Thyroid gland (tissue), 4 donors: Measurements from ENCODE around the gene MRM2. TPM values are rescaled to one million over a fixed set of nuclear protein-coding genes. Genes with fewer than 3 reads are reported as not detected.

Experiments used
- DNase-seq, 2 donors: peaks; one replicate each; pipeline ENCODE4 v3.0.0-alpha.2; 2019
- H3K27ac ChIP-seq, 3 donors: fragments of 200-600 bp; sonication (generic); 1 replicate in 2 of 3; 2 replicates in 1 of 3; pipeline ENCODE4 v1.5.1; 2016 to 2019; ENCODE audit warnings: mild to moderate bottlenecking in 1 of 3, moderate library complexity in 1 of 3
- H3K27me3 ChIP-seq: fragments of 200-600 bp; sonication (generic); one replicate; pipeline ENCODE4 v1.5.1; 2019
- H3K36me3 ChIP-seq, 2 donors: fragments of 200-600 bp; sonication (generic); one replicate each; pipeline ENCODE4 v1.5.1; 2016 to 2019
- H3K4me1 ChIP-seq, 2 donors: fragments of 200-600 bp; sonication (generic); one replicate each; pipeline ENCODE4 v1.5.1; 2017 to 2019
- H3K4me3 ChIP-seq, 3 donors: fragments of 200-600 bp; sonication (generic); replicated peaks in 1 of 3; 1 replicate in 2 of 3; 2 replicates in 1 of 3; pipeline ENCODE4 v1.5.1; 2016; ENCODE audit warnings: mild to moderate bottlenecking in 1 of 3
- H3K9me3 ChIP-seq: fragments of 200-600 bp; sonication (generic); one replicate; pipeline ENCODE4 v1.5.1; 2017
- POLR2A ChIP-seq, 2 donors: fragments of 450-650 bp; IDR thresholded peaks; one replicate each; pipeline ENCODE4 v1.6.1; 2017; ENCODE audit warnings: antibody characterized with exemption in 2 of 2, mild to moderate bottlenecking in 2 of 2, moderate library complexity in 1 of 2
- WGBS, 2 donors: methylation state at CpG; one replicate each; pipeline ENCODE4 v1.1.5; 2017; 5-methylcytosine and 5-hydroxymethylcytosine counted together
- intact Hi-C: fragments of 100-400 bp; cut with DNase I; formaldehyde crosslinking; loops from one replicate; pipeline ENCODE4 v1.15.1; 2023
- total RNA-seq, 4 donors: library from RNA; depleted of rRNA; stranded (reverse); fragments of >200 nt; gene quantifications; one replicate each; pipeline ENCODE4 v1.2.3, GENCODE V29; 2016
- TF ChIP-seq, protein P1 (sequence below), 6 experiments: fragments of 200-600 bp in 3 of 6; fragments of 450-650 bp in 3 of 6; sonication (generic) in 3 of 6; IDR thresholded peaks; one replicate each; pipeline ENCODE4 v1.5.1; 2016 to 2019; ENCODE audit warnings: antibody characterized with exemption in 6 of 6, mild to moderate bottlenecking in 2 of 6, inconsistent platforms in 1 of 6, moderate library complexity in 1 of 6

MRM2 gene
- total RNA-seq, 4 donors from 2014 or later = 14.7 to 23.8 (median 18.2) TPM

DNA sequence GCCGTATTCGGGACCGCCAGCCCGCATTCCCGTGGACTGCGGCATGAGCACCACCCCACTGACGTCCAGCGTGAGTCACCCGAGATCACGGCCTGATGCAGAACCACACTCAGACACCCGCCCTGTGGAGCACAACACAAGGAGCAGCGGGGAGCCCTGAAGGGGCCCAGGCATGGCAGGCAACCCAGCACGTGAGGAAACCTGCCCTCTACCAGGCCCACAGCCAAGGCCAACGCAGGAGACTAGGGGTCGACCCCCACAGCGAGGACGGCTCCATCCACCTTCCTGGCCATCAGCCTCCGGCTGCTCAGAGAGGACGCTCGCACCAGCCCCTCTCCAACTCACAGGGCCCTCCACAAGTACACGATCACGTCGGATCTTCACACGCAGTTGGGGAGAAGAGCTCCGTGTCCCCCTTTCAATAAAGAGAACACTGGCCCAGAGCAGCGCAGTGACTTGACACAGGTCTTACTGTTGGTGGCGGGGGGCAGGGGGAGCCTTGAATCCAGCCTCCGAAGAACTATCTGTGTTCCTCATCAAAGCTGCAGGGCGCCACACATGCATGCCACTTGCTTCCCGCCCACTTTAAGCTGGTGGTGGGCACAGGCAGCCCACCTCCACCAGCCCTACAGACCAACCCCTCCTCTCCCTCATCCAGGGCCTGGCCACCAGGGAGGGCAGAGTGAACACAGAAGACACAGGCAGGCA, 31.3 kb downstream of the MRM2 start:
- DNase-seq = no peak
- H3K36me3 ChIP-seq = peaks cover 12 to 30% of the 10 kb centered on the region in 2 donors
- no peaks in the 10 kb centered on the region for H3K9me3 ChIP-seq
- no peaks in the 10 kb centered on the region for H3K27me3 ChIP-seq
- TF ChIP-seq POLR2A (IDR thresholded peaks at IDR 0.05) = no peak
- TF ChIP-seq, protein P1, sequence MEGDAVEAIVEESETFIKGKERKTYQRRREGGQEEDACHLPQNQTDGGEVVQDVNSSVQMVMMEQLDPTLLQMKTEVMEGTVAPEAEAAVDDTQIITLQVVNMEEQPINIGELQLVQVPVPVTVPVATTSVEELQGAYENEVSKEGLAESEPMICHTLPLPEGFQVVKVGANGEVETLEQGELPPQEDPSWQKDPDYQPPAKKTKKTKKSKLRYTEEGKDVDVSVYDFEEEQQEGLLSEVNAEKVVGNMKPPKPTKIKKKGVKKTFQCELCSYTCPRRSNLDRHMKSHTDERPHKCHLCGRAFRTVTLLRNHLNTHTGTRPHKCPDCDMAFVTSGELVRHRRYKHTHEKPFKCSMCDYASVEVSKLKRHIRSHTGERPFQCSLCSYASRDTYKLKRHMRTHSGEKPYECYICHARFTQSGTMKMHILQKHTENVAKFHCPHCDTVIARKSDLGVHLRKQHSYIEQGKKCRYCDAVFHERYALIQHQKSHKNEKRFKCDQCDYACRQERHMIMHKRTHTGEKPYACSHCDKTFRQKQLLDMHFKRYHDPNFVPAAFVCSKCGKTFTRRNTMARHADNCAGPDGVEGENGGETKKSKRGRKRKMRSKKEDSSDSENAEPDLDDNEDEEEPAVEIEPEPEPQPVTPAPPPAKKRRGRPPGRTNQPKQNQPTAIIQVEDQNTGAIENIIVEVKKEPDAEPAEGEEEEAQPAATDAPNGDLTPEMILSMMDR (IDR thresholded peaks at IDR 0.05) = no peak
- no peaks in the 10 kb centered on the region for H3K4me1 ChIP-seq
- 95 to 97% methylated on average over 17 to 21 of the region's 30 CpGs for WGBS, 2 donors
- intact Hi-C loops = no loop called here
- H3K4me3 ChIP-seq = no peak overlapping the region
- no peak overlapping the region for H3K27ac ChIP-seq

DNA sequence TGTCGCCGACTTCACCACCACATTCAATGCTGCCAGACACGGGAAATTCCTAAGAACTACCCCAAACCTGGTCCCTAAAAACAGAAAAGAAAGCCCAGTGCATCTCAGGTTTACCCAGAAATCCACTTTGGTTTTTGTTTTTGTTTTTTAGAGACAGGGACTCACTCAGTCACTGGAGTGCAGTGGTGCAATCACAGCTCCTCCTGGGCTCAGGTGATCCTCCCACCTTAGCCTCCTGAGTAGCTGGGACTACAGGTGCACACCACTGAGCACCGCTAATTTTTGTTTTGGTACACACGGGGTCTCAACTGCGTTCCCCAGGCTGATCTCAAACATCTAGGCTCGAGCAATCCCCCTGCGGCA, 32.1 kb downstream of the MRM2 start:
- intact Hi-C loops = no loop called here
- no peak for TF ChIP-seq POLR2A (IDR thresholded peaks at IDR 0.05)
- TF ChIP-seq, protein P1 (IDR thresholded peaks at IDR 0.05) = no peak
- Histone ChIP-seq H3K36me3 (peaks cover 9 to 24% of the 10 kb centered on the region in 2 donors), H3K4me1 (no peaks in the 10 kb centered on the region), H3K27me3 (no peaks in the 10 kb centered on the region), H3K27ac (no peak overlapping the region), H3K9me3 (no peaks in the 10 kb centered on the region), H3K4me3 (no peak overlapping the region)
- no peak for DNase-seq
- WGBS, 2 donors = 87 to 91% methylated on average over 8 of the region's 8 CpGs

DNA sequence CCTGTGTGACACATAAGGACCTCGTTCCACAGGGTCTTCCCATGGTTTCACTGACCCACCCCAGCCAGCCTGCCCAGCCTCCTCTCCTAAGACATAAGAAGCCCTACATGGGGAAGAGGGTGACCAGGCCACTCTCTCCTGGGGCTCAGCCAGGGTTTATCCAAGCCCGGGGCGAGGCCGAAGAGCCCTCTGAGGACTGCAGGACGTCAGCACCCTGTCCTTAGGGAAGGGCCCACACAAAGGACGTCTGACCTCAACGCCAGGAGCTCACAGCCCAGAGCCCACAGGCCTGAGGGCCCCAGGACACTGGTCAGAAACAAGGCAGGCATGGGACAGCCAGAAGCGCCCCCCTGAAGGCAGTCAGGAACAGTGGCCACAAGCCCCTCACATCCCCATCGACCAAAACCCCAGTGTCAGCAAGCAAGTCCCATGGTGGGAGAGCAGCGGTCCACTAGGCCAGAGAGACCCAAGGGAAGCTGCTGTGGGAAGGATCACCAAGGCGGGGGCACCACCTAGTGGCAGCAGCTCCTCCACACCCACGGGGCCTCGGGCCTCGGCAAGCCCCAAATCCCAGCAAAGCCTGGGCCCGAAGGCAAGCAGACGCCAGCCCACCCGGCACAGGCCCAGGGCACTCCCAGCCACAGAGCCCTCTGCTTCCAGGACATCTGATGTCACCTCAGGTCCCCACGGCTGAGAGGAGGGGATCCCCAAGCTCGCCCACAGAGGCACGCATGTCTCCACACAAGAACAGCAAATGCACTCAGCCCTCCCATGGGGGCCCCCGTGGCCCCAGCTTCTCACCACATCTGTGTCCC, 32.7 kb downstream of the MRM2 start:
- no peak overlapping the region for H3K4me3 ChIP-seq
- DNase-seq = peak; percentile 69 to 76
- no peak for TF ChIP-seq POLR2A (IDR thresholded peaks at IDR 0.05)
- TF ChIP-seq, protein P1 (IDR thresholded peaks at IDR 0.05) = peak in 5 of 6 experiments; percentile 65 to 80 (median 71)

DNA sequence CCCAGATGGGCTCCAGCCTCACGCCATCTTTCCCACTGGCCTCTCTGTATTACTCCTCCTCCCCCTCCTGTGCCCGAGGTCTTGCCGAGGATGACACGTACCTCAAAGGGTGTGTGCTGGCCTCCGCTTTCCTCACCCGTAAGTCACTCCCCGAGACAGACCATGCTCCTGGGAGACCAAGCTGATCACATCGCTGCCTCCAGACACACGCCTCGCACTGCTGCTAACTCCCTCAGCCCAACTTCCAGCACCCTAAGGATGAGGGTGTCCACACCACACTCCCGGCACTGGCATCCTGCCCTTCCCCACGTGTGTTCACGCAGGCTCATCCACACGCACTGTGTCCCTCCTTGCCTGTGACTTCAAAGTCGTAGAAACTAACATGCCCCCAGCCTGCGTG, 33.3 kb downstream of the MRM2 start:
- 93 to 94% methylated on average over 16 of the region's 16 CpGs for WGBS, 2 donors
- Histone ChIP-seq H3K4me1 (no peaks in the 10 kb centered on the region), H3K27me3 (no peaks in the 10 kb centered on the region), H3K9me3 (no peaks in the 10 kb centered on the region), H3K27ac (no peak overlapping the region), H3K36me3 (peaks cover 9 to 17% of the 10 kb centered on the region in 2 donors), H3K4me3 (no peak overlapping the region)
- TF ChIP-seq, protein P1 (IDR thresholded peaks at IDR 0.05) = no peak
- no peak for TF ChIP-seq POLR2A (IDR thresholded peaks at IDR 0.05)
- DNase-seq = no peak
- intact Hi-C loops = no loop called here

More for the DNA sequence above, 32.7 kb downstream of the MRM2 start:
- peak overlapping the region in 1 of 3 donors; percentile 33 for H3K27ac ChIP-seq
- H3K27me3 ChIP-seq = no peaks in the 10 kb centered on the region
- H3K36me3 ChIP-seq = peaks cover 9 to 20% of the 10 kb centered on the region in 2 donors
- H3K9me3 ChIP-seq = no peaks in the 10 kb centered on the region
- H3K4me1 ChIP-seq = no peaks in the 10 kb centered on the region
- 62 to 79% methylated on average over 9 to 13 of the region's 21 CpGs for WGBS, 2 donors
- intact Hi-C loops = no loop called here
